ENCODE results near the gene SPEG. TPM values are rescaled to one million over a fixed set of nuclear protein-coding genes. Genes with fewer than 3 reads are reported as not detected.

SPEG gene
- total RNA-seq, 1 experiment from 2014 or later, result 56.6 TPM

DNA sequence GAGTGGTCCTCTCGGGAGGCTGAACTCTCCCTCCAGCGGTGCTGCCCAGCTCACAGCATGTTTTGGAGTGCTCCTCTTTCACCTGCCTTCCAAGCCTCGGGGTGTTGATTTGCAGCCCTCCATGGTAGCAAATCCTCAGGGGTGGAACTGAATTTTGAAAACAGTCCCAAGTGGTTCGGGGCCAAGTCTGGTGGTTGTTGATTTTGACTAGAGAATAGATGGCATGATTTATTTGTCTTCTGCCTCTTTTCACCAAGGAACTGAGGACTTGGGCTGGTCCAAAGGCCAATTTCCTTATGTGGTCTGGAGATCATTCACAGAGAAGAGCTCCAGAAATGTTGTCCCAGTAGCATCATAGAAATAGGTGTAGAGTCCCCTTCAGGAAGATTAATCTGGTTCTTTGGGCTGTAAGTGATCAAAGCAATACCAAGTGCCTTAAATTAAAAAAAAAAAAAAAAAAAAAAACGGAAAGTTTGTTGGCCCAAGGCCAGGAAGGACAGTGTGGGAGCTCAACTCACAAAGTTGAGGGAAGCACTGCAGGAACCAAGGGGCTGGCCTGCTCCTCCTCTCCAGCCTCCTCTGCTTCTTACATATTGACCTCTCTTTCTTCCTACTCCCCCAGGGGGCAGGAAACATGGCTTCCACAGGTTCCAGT is 18.9 kb upstream of the SPEG start (continued):
- TF ChIP-seq EZH2 (IDR thresholded peaks at IDR 0.05) (no peak), ZNF274 (IDR thresholded peaks at IDR 0.05; ENCODE audit: low read depth, low read length) (no peak), CEBPB (IDR thresholded peaks at IDR 0.05; ENCODE audit: low read depth) (no peak), EGR1 (IDR thresholded peaks at IDR 0.05; ENCODE audit: low read depth) (no peak), CBX3 (IDR thresholded peaks at IDR 0.05; ENCODE audit: low read depth) (no peak), YY1 (IDR thresholded peaks at IDR 0.05; ENCODE audit: extremely low read depth, insufficient replicate concordance, low read depth, low read length) (no peak), SRF (IDR thresholded peaks at IDR 0.05; ENCODE audit: low read depth) (no peak), SP1 (IDR thresholded peaks at IDR 0.05; ENCODE audit: low read depth) (no peak), POLR2A (IDR thresholded peaks at IDR 0.05; ENCODE audit: borderline replicate concordance, extremely low read depth, insufficient read depth, insufficient read length) (no peak), JUND (IDR thresholded peaks at IDR 0.05) (no peak)
- TF ChIP-seq, protein P1, sequence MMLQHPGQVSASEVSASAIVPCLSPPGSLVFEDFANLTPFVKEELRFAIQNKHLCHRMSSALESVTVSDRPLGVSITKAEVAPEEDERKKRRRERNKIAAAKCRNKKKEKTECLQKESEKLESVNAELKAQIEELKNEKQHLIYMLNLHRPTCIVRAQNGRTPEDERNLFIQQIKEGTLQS (IDR thresholded peaks at IDR 0.05), result no peak

- Histone ChIP-seq H3K27ac (ENCODE audit: low read depth, low read length) (no peak overlapping the region), H3K4me2 (ENCODE audit: low read length) (no peak overlapping the region), H3K9me2 (ENCODE audit: insufficient read depth) (no peaks in the 10 kb centered on the region), H3K4me1 (ENCODE audit: control insufficient read depth in 1 of 2, insufficient read depth in 2 of 2, low read length in 2 of 2) (peaks cover 0 to 13% of the 10 kb centered on the region in 2 experiments; a peak in 2 of 4 replicates), H3K36me3 (ENCODE audit: control insufficient read depth in 1 of 2, insufficient read depth in 2 of 2, low read length in 2 of 2) (no peaks in the 10 kb centered on the region), H3K9ac (ENCODE audit: low read length) (no peak overlapping the region), H3K27me3 (ENCODE audit: insufficient read depth, low read length) (no peaks in the 10 kb centered on the region), H3K4me3 (replicated peaks in 1 of 2; ENCODE audit: low read depth in 1 of 2, low read length in 2 of 2) (no peak overlapping the region), H4K20me1 (ENCODE audit: insufficient read depth) (no peaks in the 10 kb centered on the region), H3K9me3 (ENCODE audit: control insufficient read depth in 1 of 2, insufficient read depth in 1 of 2, low read depth in 1 of 2, low read length in 2 of 2) (no peaks in the 10 kb centered on the region), H3K79me2 (ENCODE audit: insufficient read depth, low read length) (no peaks in the 10 kb centered on the region), H2AFZ (ENCODE audit: low read depth, low read length, poor library complexity, severe bottlenecking) (no peak overlapping the region)
- ChIA-PET POLR2A (no interaction called here), RAD21 (ENCODE audit: low non-redundant PET in 1 of 2, low total read pairs in 2 of 2, uncharacterized antibody in 2 of 2, unreplicated experiment in 2 of 2) (no interaction called here), CTCF (interaction anchor here (1.3 to 1.4 kb wide), 2 partner anchors 14 to 18 kb away, joined by 3 read pairs; no protein-coding TSS in a partner anchor)
- DNase-seq (ENCODE audit: low read depth, low spot score), result no peak
- BruUV-seq (replicated peaks), result no TSS peak
- TF ChIP-seq, protein P1 (IDR thresholded peaks at IDR 0.05), result no peak
- no peak for TF ChIP-seq ZFX (IDR thresholded peaks at IDR 0.05)
- TF ChIP-seq ELF1 (IDR thresholded peaks at IDR 0.05; ENCODE audit: borderline replicate concordance, low read depth), result no peak
- no peak for TF ChIP-seq MAX (IDR thresholded peaks at IDR 0.05)
- no peak for TF ChIP-seq EZH2 (IDR thresholded peaks at IDR 0.05)
- TF ChIP-seq EZH2phosphoT487 (IDR thresholded peaks at IDR 0.05; ENCODE audit: borderline replicate concordance), result no peak
- intact Hi-C loops (cut with micrococcal nuclease), result no loop called here
- ATAC-seq, result no peak
Measured at GRCh38 chr2:219416235-219416602, 18.4 kb upstream of the SPEG start.
